Thymus (tissue), 2 donors: ENCODE results near the gene LGALS7. TPM values are rescaled to one million over a fixed set of nuclear protein-coding genes. Genes with fewer than 3 reads are reported as not detected.

Experiments
- polyA plus RNA-seq: library from polyadenylated mRNA; stranded (reverse); fragments of 200-250 nt; gene quantifications from one replicate; pipeline ENCODE4 v1.2.3, GENCODE V29; 2013
- total RNA-seq: library from RNA; stranded (reverse); fragments of 120-200 nt; gene quantifications from one replicate; pipeline ENCODE4 v1.2.4, GENCODE V29; 2013
- donor health status: healthy.

The LGALS7 gene
- total and polyA plus RNA-seq, 2 donors = 7.0 to 129 TPM

Other genes starting within 250 kb of the LGALS7 start
- gene MAP4K1, start 155.6 kb downstream of the LGALS7 start, total RNA-seq = 24.6 TPM
- 82.9 TPM for gene MAP4K1, start 155.6 kb downstream of the LGALS7 start, polyA plus RNA-seq
- gene EIF3K, start 154.3 kb downstream of the LGALS7 start, total RNA-seq = 317 TPM
- 268 TPM for gene EIF3K, start 154.3 kb downstream of the LGALS7 start, polyA plus RNA-seq
- gene ACTN4, start 125.9 kb downstream of the LGALS7 start, total RNA-seq = 23.8 TPM
- gene ACTN4, start 125.9 kb downstream of the LGALS7 start, polyA plus RNA-seq = 124 TPM
- gene CAPN12, start 29.0 kb downstream of the LGALS7 start, total RNA-seq = 1.6 TPM
- 6.5 TPM for gene CAPN12, start 29.0 kb downstream of the LGALS7 start, polyA plus RNA-seq
- 14.7 TPM for gene LGALS7B, start 15.7 kb upstream of the LGALS7 start, total RNA-seq
- gene LGALS7B, start 15.7 kb upstream of the LGALS7 start, polyA plus RNA-seq = 234 TPM
- 1.1 TPM for gene LGALS4, start 39.4 kb upstream of the LGALS7 start, total RNA-seq
- gene LGALS4, start 39.4 kb upstream of the LGALS7 start, polyA plus RNA-seq = 6.8 TPM
- gene ECH1, start 58.3 kb upstream of the LGALS7 start, total RNA-seq = 37.4 TPM
- gene ECH1, start 58.3 kb upstream of the LGALS7 start, polyA plus RNA-seq = 178 TPM
- gene HNRNPL, start 76.5 kb upstream of the LGALS7 start, total RNA-seq = 269 TPM
- gene HNRNPL, start 76.5 kb upstream of the LGALS7 start, polyA plus RNA-seq = 198 TPM
- 26.9 TPM for gene RINL, start 104.8 kb upstream of the LGALS7 start, total RNA-seq
- 38.2 TPM for gene RINL, start 104.8 kb upstream of the LGALS7 start, polyA plus RNA-seq
- gene SIRT2, start 126.1 kb upstream of the LGALS7 start, total RNA-seq = 26.8 TPM
- 38.3 TPM for gene SIRT2, start 126.1 kb upstream of the LGALS7 start, polyA plus RNA-seq
- gene NFKBIB, start 126.5 kb upstream of the LGALS7 start, total RNA-seq = 12.6 TPM
- gene NFKBIB, start 126.5 kb upstream of the LGALS7 start, polyA plus RNA-seq = 23.6 TPM
- gene CCER2, start 138.7 kb upstream of the LGALS7 start, total RNA-seq = 0.28 TPM
- gene CCER2, start 138.7 kb upstream of the LGALS7 start, polyA plus RNA-seq = 2.1 TPM
- gene SARS2, start 157.2 kb upstream of the LGALS7 start, total RNA-seq = 15.0 TPM
- gene SARS2, start 157.2 kb upstream of the LGALS7 start, polyA plus RNA-seq = 30.9 TPM
- 32.1 TPM for gene MRPS12, start 157.4 kb upstream of the LGALS7 start, total RNA-seq
- gene MRPS12, start 157.4 kb upstream of the LGALS7 start, polyA plus RNA-seq = 26.2 TPM
- gene FBXO17, start 202.2 kb upstream of the LGALS7 start, total RNA-seq = 3.8 TPM
- 4.0 TPM for gene FBXO17, start 202.2 kb upstream of the LGALS7 start, polyA plus RNA-seq